ENCODE data around the gene SLC8A1.

SLC8A1 gene

GRCh38 chr2:40097691-40098385 lies 354.1 kb downstream of the SLC8A1 start:
- no peak for TF ChIP-seq CTCF (IDR thresholded peaks at IDR 0.05; ENCODE audit: low read depth, low read length, missing control alignments)
- H3K4me3 ChIP-seq (replicated peaks; ENCODE audit: low read depth, low read length), result no peak overlapping the region
- DNase-seq (ENCODE audit: extremely low read depth, low read depth), result no peak

GRCh38 chr2:40096360-40096759 lies 355.5 kb downstream of the SLC8A1 start:
- DNase-seq (ENCODE audit: extremely low read depth, low read depth), result no peak
- no peak for TF ChIP-seq CTCF (IDR thresholded peaks at IDR 0.05; ENCODE audit: low read depth, low read length, missing control alignments)
- no peak overlapping the region for H3K4me3 ChIP-seq (replicated peaks; ENCODE audit: low read depth, low read length)

- DNase-seq (ENCODE audit: extremely low read depth, low read depth), result no peak
- TF ChIP-seq CTCF (IDR thresholded peaks at IDR 0.05; ENCODE audit: low read depth, low read length, missing control alignments), result no peak
- H3K4me3 ChIP-seq (replicated peaks; ENCODE audit: low read depth, low read length), result no peak overlapping the region
These were observed 356.9 kb downstream of the SLC8A1 start for GRCh38 chr2:40095000-40095399.

- H3K4me3 ChIP-seq (replicated peaks; ENCODE audit: low read depth, low read length), result no peak overlapping the region
- DNase-seq (ENCODE audit: extremely low read depth, low read depth), result no peak
- no peak for TF ChIP-seq CTCF (IDR thresholded peaks at IDR 0.05; ENCODE audit: low read depth, low read length, missing control alignments)
These were observed 357.4 kb downstream of the SLC8A1 start for GRCh38 chr2:40094451-40094850.

- no peak for TF ChIP-seq CTCF (IDR thresholded peaks at IDR 0.05; ENCODE audit: low read depth, low read length, missing control alignments)
- no peak for DNase-seq (ENCODE audit: extremely low read depth, low read depth)
- H3K4me3 ChIP-seq (replicated peaks; ENCODE audit: low read depth, low read length), result no peak overlapping the region
These were observed 358.7 kb downstream of the SLC8A1 start for GRCh38 chr2:40093021-40093675.

GRCh38 chr2:40090044-40090443 lies 361.8 kb downstream of the SLC8A1 start:
- H3K4me3 ChIP-seq (replicated peaks; ENCODE audit: low read depth, low read length), result no peak overlapping the region
- no peak for DNase-seq (ENCODE audit: extremely low read depth, low read depth)
- TF ChIP-seq CTCF (IDR thresholded peaks at IDR 0.05; ENCODE audit: low read depth, low read length, missing control alignments), result no peak

All from HFF-Myc (cell line).